GM18868 (cell line): ENCODE measurements around the gene SPI1.

Experiments
- ATAC-seq: cut with Tn5 transposase; IDR thresholded peaks from one replicate; pipeline ENCODE4 v1.9.1; 2021; ENCODE audit warnings: mild to moderate bottlenecking, moderate library complexity; ENCODE audit not compliant: unreplicated experiment

SPI1 gene

GRCh38 chr11:47407746-47408590 is 29.6 kb upstream of the SPI1 start, which contains the start of gene SLC39A13:
TSS of gene SLC39A13 (plus strand) at chr11:47408590. CDS start at chr11:47410095, 1,505 bp downstream.
- peak; percentile 83 for ATAC-seq

GRCh38 chr11:47406896-47407745 is 28.8 kb upstream of the SPI1 start:
- ATAC-seq = no peak

- no peak for ATAC-seq
Observed at GRCh38 chr11:47403571-47403970, 25.2 kb upstream of the SPI1 start.

- no peak for ATAC-seq
Observed at GRCh38 chr11:47403135-47403534, 24.8 kb upstream of the SPI1 start.

- peak; percentile 54 for ATAC-seq
Observed at GRCh38 chr11:47400768-47401279, 22.5 kb upstream of the SPI1 start.

GRCh38 chr11:47399860-47400767 is 21.8 kb upstream of the SPI1 start:
- peak; percentile 55 for ATAC-seq

GRCh38 chr11:47398551-47398950 is 20.2 kb upstream of the SPI1 start:
- ATAC-seq = no peak

- ATAC-seq = no peak
Observed at GRCh38 chr11:47398011-47398410, 19.7 kb upstream of the SPI1 start.

- no peak for ATAC-seq
Observed at GRCh38 chr11:47396049-47396320, 17.6 kb upstream of the SPI1 start.

GRCh38 chr11:47395223-47396048 is 17.1 kb upstream of the SPI1 start:
- no peak for ATAC-seq

GRCh38 chr11:47394322-47395222 is 16.2 kb upstream of the SPI1 start:
- no peak for ATAC-seq

- ATAC-seq = no peak
Observed at GRCh38 chr11:47394050-47394321, 15.6 kb upstream of the SPI1 start.

- ATAC-seq = no peak
Observed at GRCh38 chr11:47393163-47394049, 15.1 kb upstream of the SPI1 start.

GRCh38 chr11:47392546-47393162 is 14.3 kb upstream of the SPI1 start:
- no peak for ATAC-seq

- no peak for ATAC-seq
Observed at GRCh38 chr11:47391711-47392432, 13.5 kb upstream of the SPI1 start.

- no peak for ATAC-seq
Observed at GRCh38 chr11:47391077-47391583, 12.8 kb upstream of the SPI1 start.

- no peak for ATAC-seq
Observed at GRCh38 chr11:47390422-47390760, 12.0 kb upstream of the SPI1 start.
